Stomach (tissue), 9 donors: ENCODE measurements around the gene OBSL1. TPM values are rescaled to one million over a fixed set of nuclear protein-coding genes. Genes with fewer than 3 reads are reported as not detected.

Experiments
- DNase-seq, 2 donors: peaks; one replicate each; pipeline versions ENCODE4 v3.0.0 to v3.0.0-alpha.2; 2013 to 2019
- H3K27ac ChIP-seq, 5 donors: fragments of 200-600 bp in 4 of 5; sonication (generic) in 4 of 5; one replicate each; pipeline ENCODE4 v1.5.1; 2013 to 2019; ENCODE audit warnings: mild to moderate bottlenecking in 1 of 5, moderate library complexity in 1 of 5
- H3K27me3 ChIP-seq, 3 donors: fragments of 200-600 bp; sonication (generic); one replicate each; pipeline ENCODE4 v1.5.1; 2017 to 2019; ENCODE audit warnings: mixed run types in 1 of 3
- H3K36me3 ChIP-seq, 4 donors: fragments of 200-600 bp; sonication (generic); 1 replicate in 3 of 4; 2 replicates in 1 of 4; pipeline ENCODE4 v1.5.1; 2016 to 2019
- H3K4me1 ChIP-seq, 4 donors: fragments of 200-600 bp; sonication (generic); one replicate each; pipeline ENCODE4 v1.5.1; 2016 to 2019
- H3K4me3 ChIP-seq, 4 donors: fragments of 200-600 bp; sonication (generic) in 3 of 4; one replicate each; pipeline ENCODE4 v1.5.1; 2016 to 2019; ENCODE audit warnings: mild to moderate bottlenecking in 1 of 4
- H3K9me3 ChIP-seq, 4 donors: fragments of 200-600 bp; sonication (generic); one replicate each; pipeline ENCODE4 v1.5.1; 2016 to 2019
- CTCF ChIP-seq, 7 experiments: fragments of 450-650 bp in 4 of 7; fragments of 200-600 bp in 3 of 7; sonication (generic) in 3 of 7; IDR thresholded peaks; one replicate each; pipeline ENCODE4 v1.5.1; 2016 to 2019; ENCODE audit warnings: antibody characterized with exemption in 7 of 7, control low read depth in 2 of 7, mild to moderate bottlenecking in 1 of 7
- EP300 ChIP-seq: sonication (generic); formaldehyde crosslinking; IDR thresholded peaks from one replicate; pipeline ENCODE4 v1.6.1; 2017; ENCODE audit warnings: antibody characterized with exemption
- POLR2A ChIP-seq, 4 donors: fragments of 450-650 bp; IDR thresholded peaks; one replicate each; pipeline ENCODE4 v1.6.1; 2016; ENCODE audit warnings: antibody characterized with exemption in 4 of 4, control low read depth in 2 of 4, mild to moderate bottlenecking in 1 of 4, moderate library complexity in 1 of 4
- POLR2AphosphoS5 ChIP-seq, 3 donors: sonication (generic); formaldehyde crosslinking; IDR thresholded peaks; one replicate each; pipeline ENCODE4 v1.6.1; 2016; ENCODE audit warnings: antibody characterized with exemption in 3 of 3
- WGBS, 5 donors: extraction: QIAGEN DNeasy Blood & Tissue Kit in 3 of 5; methylation state at CpG; one replicate each; pipeline versions ENCODE4 v1.1.5 to v1.1.7; 2013 to 2018; 5-methylcytosine and 5-hydroxymethylcytosine counted together
- intact Hi-C: fragments of 100-400 bp; cut with DNase I; formaldehyde crosslinking; loops from one replicate; pipeline ENCODE4 v1.15.1; 2023; ENCODE audit warnings: low total_unique reads
- polyA plus RNA-seq, 3 donors: library from polyadenylated mRNA; stranded (reverse); fragments of 200-250 nt; gene quantifications; one replicate each; pipeline ENCODE4 v1.2.3, GENCODE V29; 2013
- total RNA-seq, 5 donors: library from RNA; depleted of rRNA; stranded (reverse); fragments of >200 nt; gene quantifications; one replicate each; pipeline versions ENCODE4 v1.1.0 to v1.2.3, GENCODE V29; 2014 to 2016
- donor health status: healthy with polysubstance abuse.
- donor health status: Bipolar disorder and iron deficiency.
- donor health status: healthy.

Gene OBSL1
- total and polyA plus RNA-seq, 8 donors, result 19.8 to 62.1 (median 41.5) TPM

GRCh38 chr2:219573166-219573565 lies 1.8 kb upstream of the OBSL1 start:
- intact Hi-C loops, result no loop called here
- TF ChIP-seq POLR2A (IDR thresholded peaks at IDR 0.05) (no peak), EP300 (no peak), POLR2AphosphoS5 (IDR thresholded peaks at IDR 0.05) (no peak), CTCF (IDR thresholded peaks at IDR 0.05) (no peak)
- H3K4me1 ChIP-seq, result peaks cover 8 to 27% (median 22%) of the 10 kb centered on the region in 4 donors
- H3K27ac ChIP-seq, result no peak overlapping the region
- no peaks in the 10 kb centered on the region for H3K9me3 ChIP-seq
- DNase-seq, result no peak
- peaks cover 0 to 1% (median under 1%) of the 10 kb centered on the region in 4 donors for H3K36me3 ChIP-seq
- no peak overlapping the region for H3K4me3 ChIP-seq
- WGBS, 5 donors, result 79 to 94% (median 86%) methylated on average over 5 of the region's 5 CpGs
- H3K27me3 ChIP-seq, result peaks cover 0 to 67% (median 21%) of the 10 kb centered on the region in 3 donors

- Histone ChIP-seq H3K9me3 (no peaks in the 10 kb centered on the region), H3K27ac (peak within 1 kb of the TSS; percentile 49 to 90 (median 84)), H3K4me1 (peaks cover 8 to 27% (median 22%) of the 10 kb centered on the region in 4 donors), H3K4me3 (peak within 1 kb of the TSS; percentile 71 to 88 (median 78)), H3K27me3 (peaks cover 0 to 60% (median 21%) of the 10 kb centered on the region in 3 donors), H3K36me3 (peaks cover 0 to 9% (median 6%) of the 10 kb centered on the region in 4 donors)
- no peak for DNase-seq
- 72 to 83% (median 80%) methylated on average over 12 to 13 of the region's 13 CpGs for WGBS, 5 donors
- intact Hi-C loops, result no loop called here
- no peak for TF ChIP-seq POLR2AphosphoS5 (IDR thresholded peaks at IDR 0.05)
- no peak for TF ChIP-seq CTCF (IDR thresholded peaks at IDR 0.05)
- TF ChIP-seq EP300, result no peak
- no peak for TF ChIP-seq POLR2A (IDR thresholded peaks at IDR 0.05)
Observed at GRCh38 chr2:219572237-219573001, 1.1 kb upstream of the OBSL1 start, which contains the start of gene INHA. Gene INHA, plus strand, starts transcription at chr2:219572310. Its CDS starts 65 bp downstream, at chr2:219572375.

GRCh38 chr2:219570924-219571310 lies 422 bp downstream of the OBSL1 start:
- no peak for TF ChIP-seq POLR2A (IDR thresholded peaks at IDR 0.05)
- no peak for TF ChIP-seq POLR2AphosphoS5 (IDR thresholded peaks at IDR 0.05)
- no peak for TF ChIP-seq EP300
- TF ChIP-seq CTCF (IDR thresholded peaks at IDR 0.05), result no peak
- Histone ChIP-seq H3K9me3 (no peaks in the 10 kb centered on the region), H3K27me3 (peaks cover 0 to 46% (median 15%) of the 10 kb centered on the region in 3 donors), H3K4me1 (peaks cover 8 to 23% (median 22%) of the 10 kb centered on the region in 4 donors), H3K4me3 (peak overlapping the region; percentile 71 to 88 (median 78)), H3K36me3 (peaks cover 0 to 23% (median 19%) of the 10 kb centered on the region in 4 donors), H3K27ac (peak overlapping the region; percentile 49 to 90 (median 84))
- intact Hi-C loops, result no loop called here
- WGBS, 5 donors, result 0 to 1% (median 0%) methylated on average over 15 to 55 of the region's 55 CpGs; no CpG with 5 or more reads in 1 of the 5 donors
- peak in 1 of 2 donors; percentile 71 for DNase-seq

- H3K4me1 ChIP-seq, result peaks cover 8 to 23% (median 22%) of the 10 kb centered on the region in 4 donors
- peak overlapping the region; percentile 71 to 88 (median 78) for H3K4me3 ChIP-seq
- H3K36me3 ChIP-seq, result peaks cover 0 to 27% (median 19%) of the 10 kb centered on the region in 4 donors
- H3K9me3 ChIP-seq, result no peaks in the 10 kb centered on the region
- peak in 1 of 2 donors; percentile 73 for DNase-seq
- peaks cover 0 to 41% (median 15%) of the 10 kb centered on the region in 3 donors for H3K27me3 ChIP-seq
- WGBS, 5 donors, result 11 to 81% (median 15%) methylated on average over 15 to 95 of the region's 95 CpGs
- intact Hi-C loops, result no loop called here
- peak overlapping the region; percentile 49 to 90 (median 84) for H3K27ac ChIP-seq
- peak in 1 of 3 donors; percentile 31 for TF ChIP-seq POLR2AphosphoS5 (IDR thresholded peaks at IDR 0.05)
- no peak for TF ChIP-seq EP300
- TF ChIP-seq POLR2A (IDR thresholded peaks at IDR 0.05), result no peak
- TF ChIP-seq CTCF (IDR thresholded peaks at IDR 0.05), result no peak
Observed at GRCh38 chr2:219570194-219570923, 980 bp downstream of the OBSL1 start.
